ENCODE measurements around the gene TLCD4.

GRCh38 chr1:95133687-95134086 lies 16.5 kb downstream of the TLCD4 start:
- no peak for TF ChIP-seq CTCF (IDR thresholded peaks at IDR 0.05; ENCODE audit: low read depth, low read length)
- TF ChIP-seq EZH2phosphoT487 (IDR thresholded peaks at IDR 0.05; ENCODE audit: low read depth) = no peak
